GM12864 (cell line): Measurements from ENCODE around the gene ALG5.

Experiments used
- DNase-seq: peaks from one replicate; pipeline ENCODE4 v3.0.0-alpha.2; 2011; ENCODE audit warnings: low read depth
- H3K4me3 ChIP-seq: 2 replicates; pipeline ENCODE4 v1.5.1; 2011; ENCODE audit warnings: mild to moderate bottlenecking, low read depth, low read length, control low read depth
- CTCF ChIP-seq: IDR thresholded peaks from 2 replicates; pipeline ENCODE4 v1.5.1; 2011; ENCODE audit warnings: low read depth, mild to moderate bottlenecking, moderate library complexity, low read length, control low read depth, inconsistent platforms; ENCODE audit errors: missing control alignments

The ALG5 gene

GRCh38 chr13:36912369-36912768 is 86.8 kb downstream of the ALG5 start:
- TF ChIP-seq CTCF, result no peak
- no peak for DNase-seq
- H3K4me3 ChIP-seq, result no peak overlapping the region

- DNase-seq, result no peak
- no peak overlapping the region for H3K4me3 ChIP-seq
- TF ChIP-seq CTCF, result no peak
These were observed 88.6 kb downstream of the ALG5 start for GRCh38 chr13:36910545-36910944.

GRCh38 chr13:36907821-36908220 is 91.3 kb downstream of the ALG5 start:
- no peak for DNase-seq
- no peak for TF ChIP-seq CTCF
- H3K4me3 ChIP-seq, result no peak overlapping the region

GRCh38 chr13:36907266-36907665 is 91.9 kb downstream of the ALG5 start:
- DNase-seq, result no peak
- TF ChIP-seq CTCF, result no peak
- H3K4me3 ChIP-seq, result no peak overlapping the region

GRCh38 chr13:36905944-36906343 is 93.2 kb downstream of the ALG5 start:
- no peak for DNase-seq
- TF ChIP-seq CTCF, result no peak
- H3K4me3 ChIP-seq, result no peak overlapping the region

- no peak for DNase-seq
- TF ChIP-seq CTCF, result no peak
- H3K4me3 ChIP-seq, result no peak overlapping the region
These were observed 95.1 kb downstream of the ALG5 start for GRCh38 chr13:36903925-36904595.
